ENCODE results near the gene RUNDC1. TPM values are rescaled to one million over a fixed set of nuclear protein-coding genes. Genes with fewer than 3 reads are reported as not detected.

The RUNDC1 gene
- total and polyA plus RNA-seq, 2 of the 8 experiments (the other 6 are each of a cell fraction or from before 2014, with no cell fraction given) = 7.9 to 11.9 TPM

- TF ChIP-seq TBP (IDR thresholded peaks at IDR 0.05; ENCODE audit: low read depth, low read length) = peak; percentile 80
- peak; percentile 72; the same call in 1 of the 2 replicates for TF ChIP-seq SP1 (IDR thresholded peaks at IDR 0.05; ENCODE audit: low read depth, low read length)
- TF ChIP-seq RAD21 (IDR thresholded peaks at IDR 0.05 in 1 of 2, conservative IDR thresholded peaks at IDR 0.05 in 1 of 2; ENCODE audit: low read depth in 2 of 2, low read length in 2 of 2) = peak; percentile 93 to 94
- peak in 1 of 2 experiments; percentile 40; a peak in 1 of 3 replicates for TF ChIP-seq POLR2A (IDR thresholded peaks at IDR 0.05; ENCODE audit: control extremely low read depth in 1 of 2, low read depth in 2 of 2, low read length in 2 of 2)
- no peak for TF ChIP-seq SRF (IDR thresholded peaks at IDR 0.05; ENCODE audit: low read depth, low read length)
- peak; percentile 70 for TF ChIP-seq ASH2L (IDR thresholded peaks at IDR 0.05; ENCODE audit: low read length)
- TF ChIP-seq EP300 (IDR thresholded peaks at IDR 0.05; ENCODE audit: borderline replicate concordance in 1 of 2, low read depth in 2 of 2, low read length in 2 of 2) = 0 out of 3 replicates have a peak, but pooled peaks of 1 of the 2 experiments have one; percentile 53
- no peak for TF ChIP-seq YY1 (IDR thresholded peaks at IDR 0.05; ENCODE audit: low read depth, low read length)
- peak; percentile 43; the same call in 1 of the 2 replicates for TF ChIP-seq PHF8 (conservative IDR thresholded peaks at IDR 0.05; ENCODE audit: low read depth, low read length)
- 0 out of 2 replicates have a peak, but pooled peaks have one; percentile 17 for TF ChIP-seq CEBPB (IDR thresholded peaks at IDR 0.05; ENCODE audit: low read depth, low read length)
- TF ChIP-seq FOSL1 (IDR thresholded peaks at IDR 0.05; ENCODE audit: insufficient read depth, low read depth, low read length) = no peak
- TF ChIP-seq MAFK (IDR thresholded peaks at IDR 0.05; ENCODE audit: low read depth, low read length) = no peak
- TF ChIP-seq, protein P1, sequence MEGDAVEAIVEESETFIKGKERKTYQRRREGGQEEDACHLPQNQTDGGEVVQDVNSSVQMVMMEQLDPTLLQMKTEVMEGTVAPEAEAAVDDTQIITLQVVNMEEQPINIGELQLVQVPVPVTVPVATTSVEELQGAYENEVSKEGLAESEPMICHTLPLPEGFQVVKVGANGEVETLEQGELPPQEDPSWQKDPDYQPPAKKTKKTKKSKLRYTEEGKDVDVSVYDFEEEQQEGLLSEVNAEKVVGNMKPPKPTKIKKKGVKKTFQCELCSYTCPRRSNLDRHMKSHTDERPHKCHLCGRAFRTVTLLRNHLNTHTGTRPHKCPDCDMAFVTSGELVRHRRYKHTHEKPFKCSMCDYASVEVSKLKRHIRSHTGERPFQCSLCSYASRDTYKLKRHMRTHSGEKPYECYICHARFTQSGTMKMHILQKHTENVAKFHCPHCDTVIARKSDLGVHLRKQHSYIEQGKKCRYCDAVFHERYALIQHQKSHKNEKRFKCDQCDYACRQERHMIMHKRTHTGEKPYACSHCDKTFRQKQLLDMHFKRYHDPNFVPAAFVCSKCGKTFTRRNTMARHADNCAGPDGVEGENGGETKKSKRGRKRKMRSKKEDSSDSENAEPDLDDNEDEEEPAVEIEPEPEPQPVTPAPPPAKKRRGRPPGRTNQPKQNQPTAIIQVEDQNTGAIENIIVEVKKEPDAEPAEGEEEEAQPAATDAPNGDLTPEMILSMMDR (IDR thresholded peaks at IDR 0.05; ENCODE audit: control extremely low read depth in 1 of 3, insufficient read depth in 1 of 3, low read depth in 1 of 3, low read length in 3 of 3) = peak; percentile 68 to 91 (median 89)
- peak; percentile 91 for TF ChIP-seq JUND (IDR thresholded peaks at IDR 0.05; ENCODE audit: low read length)
- TF ChIP-seq HDAC2 (IDR thresholded peaks at IDR 0.05; ENCODE audit: borderline replicate concordance in 1 of 2, low read depth in 2 of 2, low read length in 2 of 2) = peak in 1 of 2 experiments; percentile 86; a peak in 2 of 4 replicates
- peak; percentile 43 for TF ChIP-seq ATF3 (IDR thresholded peaks at IDR 0.05; ENCODE audit: insufficient read depth, low read depth, low read length)
- peak; percentile 98 for TF ChIP-seq SAP30 (IDR thresholded peaks at IDR 0.05; ENCODE audit: insufficient read depth, insufficient replicate concordance, low read length)
Measured at GRCh38 chr17:43024407-43025289, 44.3 kb downstream of the RUNDC1 start, which contains the start of gene RND2 (continued).
